SKM-1 (cell line): ENCODE data around the gene ARFGAP2.

Experiments used
- DNase-seq: peaks from one replicate; lab custom pipeline; 2025; ENCODE audit not compliant: unreplicated experiment; lab: John Stamatoyannopoulos, UW

Gene ARFGAP2

GRCh38 chr11:47171856-47172255 is 4.8 kb downstream of the ARFGAP2 start:
- no peak for DNase-seq

- DNase-seq: no peak
These were observed 5.4 kb downstream of the ARFGAP2 start for GRCh38 chr11:47171061-47171838.

- no peak for DNase-seq
These were observed 10.3 kb downstream of the ARFGAP2 start for GRCh38 chr11:47166368-47166767.

- no peak for DNase-seq
These were observed 11.3 kb downstream of the ARFGAP2 start for GRCh38 chr11:47165253-47165840.

- no peak for DNase-seq
These were observed 12.4 kb downstream of the ARFGAP2 start for GRCh38 chr11:47164321-47164720.

GRCh38 chr11:47163898-47164297 is 12.8 kb downstream of the ARFGAP2 start:
- DNase-seq: no peak

GRCh38 chr11:47163193-47163592 is 13.5 kb downstream of the ARFGAP2 start:
- no peak for DNase-seq

- no peak for DNase-seq
These were observed 14.3 kb downstream of the ARFGAP2 start for GRCh38 chr11:47162426-47162825.

GRCh38 chr11:47161890-47162289 is 14.8 kb downstream of the ARFGAP2 start:
- DNase-seq: no peak

GRCh38 chr11:47161134-47161854 is 15.4 kb downstream of the ARFGAP2 start:
- peak; percentile 64 for DNase-seq

- no peak for DNase-seq
These were observed 15.9 kb downstream of the ARFGAP2 start for GRCh38 chr11:47160753-47161133.

- no peak for DNase-seq
These were observed 18.4 kb downstream of the ARFGAP2 start for GRCh38 chr11:47158242-47158641.

GRCh38 chr11:47157805-47158204 is 18.9 kb downstream of the ARFGAP2 start:
- no peak for DNase-seq

- no peak for DNase-seq
These were observed 19.7 kb downstream of the ARFGAP2 start for GRCh38 chr11:47156951-47157350.

- no peak for DNase-seq
These were observed 20.3 kb downstream of the ARFGAP2 start for GRCh38 chr11:47156333-47156732.

- no peak for DNase-seq
These were observed 20.8 kb downstream of the ARFGAP2 start for GRCh38 chr11:47155879-47156278.

GRCh38 chr11:47154616-47155570 is 21.8 kb downstream of the ARFGAP2 start:
- no peak for DNase-seq

- DNase-seq: peak; percentile 30
These were observed 23.4 kb downstream of the ARFGAP2 start for GRCh38 chr11:47152953-47153950.

GRCh38 chr11:47152126-47152952 is 24.3 kb downstream of the ARFGAP2 start:
- DNase-seq: no peak
